H1 (cell line): Measurements from ENCODE around the gene OGDH. TPM values are rescaled to one million over a fixed set of nuclear protein-coding genes. Genes with fewer than 3 reads are reported as not detected.

Experiments used
- BACH1 ChIP-seq: IDR thresholded peaks from 2 replicates; pipeline ENCODE4 v1.6.1; 2012; ENCODE audit warnings: low read length, improper control_type of control experiment
- BCL11A ChIP-seq, 2 experiments: IDR thresholded peaks; one replicate each; pipeline ENCODE4 v1.6.1; 2011; ENCODE audit warnings: low read depth in 2 of 2, low read length in 2 of 2, mild to moderate bottlenecking in 2 of 2
- JUN ChIP-seq: IDR thresholded peaks from 2 replicates; pipeline ENCODE4 v1.6.1; 2011; ENCODE audit warnings: low read depth, mild to moderate bottlenecking, improper control_type of control experiment, low read length
- MAFK ChIP-seq: IDR thresholded peaks from 2 replicates; pipeline ENCODE4 v1.6.1; 2012; ENCODE audit warnings: low read depth, mild to moderate bottlenecking, improper control_type of control experiment, low read length
- POLR2AphosphoS5 ChIP-seq: IDR thresholded peaks from 2 replicates; pipeline ENCODE4 v1.6.1; 2011; ENCODE audit warnings: low read depth, low read length
- RBBP5 ChIP-seq: IDR thresholded peaks from 2 replicates; pipeline ENCODE4 v1.7.1; 2012; ENCODE audit warnings: low read depth, mild to moderate bottlenecking, inconsistent platforms, low read length, moderate library complexity, borderline replicate concordance
- RNF2 ChIP-seq: fragments of 200-900, 300-1000 bp; sonication (generic); IDR thresholded peaks from 2 replicates; pipeline ENCODE4 v1.7.1; 2016; ENCODE audit warnings: borderline replicate concordance, low read depth, mild to moderate bottlenecking, antibody characterized with exemption, low read length; ENCODE audit not compliant: poor library complexity, severe bottlenecking; ENCODE audit errors: missing control alignments
- TAF1 ChIP-seq: IDR thresholded peaks from 2 replicates; pipeline ENCODE4 v1.6.1; 2011; ENCODE audit warnings: mild to moderate bottlenecking, low read depth, low read length
- TAF7 ChIP-seq: optimal IDR thresholded peaks from 2 replicates; pipeline ENCODE3; 2011; ENCODE audit warnings: low read depth, mild to moderate bottlenecking, inconsistent platforms, low read length, moderate library complexity, borderline replicate concordance
- TCF12 ChIP-seq: IDR thresholded peaks from 2 replicates; pipeline ENCODE4 v1.6.1; 2011; ENCODE audit warnings: low read depth, mild to moderate bottlenecking, low read length
- TEAD4 ChIP-seq: IDR thresholded peaks from 2 replicates; pipeline ENCODE4 v1.6.1; 2012; ENCODE audit warnings: low read depth, low read length, inconsistent platforms, mixed read lengths
- polyA plus RNA-seq, 7 experiments: library from polyadenylated mRNA; depleted of rRNA in 3 of 7; stranded (reverse) in 5 of 7; unstranded in 2 of 7; fragments of >200 nt in 5 of 7; fragments of 200-250 nt in 2 of 7; gene quantifications; 1 replicate in 5 of 7; 2 replicates in 1 of 7; 4 replicates in 1 of 7; pipeline versions ENCODE4 v1.2.1 to v1.2.3, GENCODE V29; 2011 to 2013; ENCODE audit warnings: missing spikeins in 2 of 7, mixed read lengths in 2 of 7
- total RNA-seq: library from RNA; stranded (reverse); fragmentation: NEBNext Ultra II Directional; extraction: Animal tissue kit (Norgen Biotek cat#: 25700); gene quantifications from 2 replicates; pipeline ENCODE4 v1.2.1, GENCODE V29; 2021
- TF ChIP-seq, protein P1 (sequence below): IDR thresholded peaks from 2 replicates; pipeline ENCODE4 v1.6.1; 2012; ENCODE audit warnings: inconsistent platforms
- TF ChIP-seq, protein P2 (sequence below): IDR thresholded peaks from 2 replicates; pipeline ENCODE4 v1.6.1; 2011; ENCODE audit warnings: low read depth, mild to moderate bottlenecking, low read length; ENCODE audit not compliant: insufficient read depth

OGDH gene
- total and polyA plus RNA-seq, 2 of the 8 experiments (the other 6 are each of a cell fraction or from before 2014, with no cell fraction given) = 71.6 to 91.6 TPM

DNA sequence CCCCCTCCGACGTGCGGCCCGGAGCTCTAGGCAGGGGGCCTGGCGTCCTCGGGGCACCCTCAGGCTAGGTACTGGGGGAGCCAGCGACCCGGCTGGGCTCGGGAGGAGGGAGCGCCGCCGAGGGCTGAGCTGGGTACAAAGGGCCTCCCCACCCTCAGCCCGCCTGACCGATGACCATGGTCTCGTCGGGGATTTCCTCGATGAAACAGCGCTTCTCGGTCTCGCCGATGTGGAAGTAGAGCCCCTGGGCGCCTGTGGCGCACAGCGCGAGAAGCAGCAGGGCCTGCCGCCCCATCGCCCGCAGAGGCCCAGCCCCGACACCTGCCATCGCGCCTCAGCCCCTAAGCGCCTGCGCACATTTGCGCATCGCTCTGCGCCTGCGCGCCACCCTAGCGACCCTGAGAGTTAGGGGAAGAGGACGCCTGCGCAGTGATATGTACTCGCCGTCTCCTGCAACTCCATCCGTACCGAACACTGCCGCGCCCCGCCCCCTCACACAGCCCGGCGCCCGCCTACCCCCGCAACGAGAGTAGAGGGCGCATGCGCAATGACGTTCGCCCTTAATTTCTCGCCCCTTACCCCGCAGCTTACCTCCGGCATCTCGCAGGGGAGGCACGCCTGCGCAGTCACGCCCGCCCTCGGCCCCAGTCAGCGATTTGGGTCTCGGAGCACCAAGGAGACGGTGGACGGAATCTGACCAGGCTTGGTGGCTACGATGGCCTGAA lies 24.4 kb upstream of the OGDH start, which contains the start of gene TMED4 (continued):
- TF ChIP-seq TAF7 = peak; percentile 75
- peak; percentile 91 for TF ChIP-seq TAF1
- TF ChIP-seq BACH1 = no peak
- TF ChIP-seq, protein P1, sequence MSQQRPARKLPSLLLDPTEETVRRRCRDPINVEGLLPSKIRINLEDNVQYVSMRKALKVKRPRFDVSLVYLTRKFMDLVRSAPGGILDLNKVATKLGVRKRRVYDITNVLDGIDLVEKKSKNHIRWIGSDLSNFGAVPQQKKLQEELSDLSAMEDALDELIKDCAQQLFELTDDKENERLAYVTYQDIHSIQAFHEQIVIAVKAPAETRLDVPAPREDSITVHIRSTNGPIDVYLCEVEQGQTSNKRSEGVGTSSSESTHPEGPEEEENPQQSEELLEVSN = peak; percentile 42
- TF ChIP-seq JUN = no peak
- no peak for TF ChIP-seq TEAD4
- TF ChIP-seq RBBP5 = peak; percentile 36; the same call in 1 of the 2 replicates
- no peak for TF ChIP-seq RNF2
- TF ChIP-seq TCF12 = no peak
- TF ChIP-seq, protein P2, sequence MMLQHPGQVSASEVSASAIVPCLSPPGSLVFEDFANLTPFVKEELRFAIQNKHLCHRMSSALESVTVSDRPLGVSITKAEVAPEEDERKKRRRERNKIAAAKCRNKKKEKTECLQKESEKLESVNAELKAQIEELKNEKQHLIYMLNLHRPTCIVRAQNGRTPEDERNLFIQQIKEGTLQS = no peak; the same call in 1 of the 2 replicates
- peak; percentile 91 for TF ChIP-seq POLR2AphosphoS5
- no peak for TF ChIP-seq BCL11A (IDR thresholded peaks at IDR 0.05; ENCODE audit: low read depth in 2 of 2, low read length in 2 of 2)
- 0 out of 2 replicates have a peak, but pooled peaks have one; percentile 7 for TF ChIP-seq MAFK
